Lung (tissue), 12 donors: ENCODE results near the gene TNFRSF14. TPM values are rescaled to one million over a fixed set of nuclear protein-coding genes. Genes with fewer than 3 reads are reported as not detected.

Experiments used
- ATAC-seq: fragments of 200-7000 bp; cut with Tn5 transposase; one replicate; pipeline ENCODE4 v1.9.1; 2020; ENCODE audit warnings: moderate number of reproducible peaks; ENCODE audit not compliant: insufficient read depth, low FRiP score
- DNase-seq, 3 donors: peaks; one replicate each; pipeline ENCODE4 v3.0.0-alpha.2; 2013 to 2017
- H3K27ac ChIP-seq, 2 donors: one replicate each; pipeline ENCODE4 v1.5.1; 2013; ENCODE audit warnings: mild to moderate bottlenecking in 2 of 2, moderate library complexity in 2 of 2, control low read depth in 1 of 2, inconsistent platforms in 1 of 2, low read depth in 1 of 2, low read length in 1 of 2
- H3K27me3 ChIP-seq, 3 donors: one replicate each; pipeline ENCODE4 v1.5.1; 2013; ENCODE audit warnings: low read length in 2 of 3; ENCODE audit not compliant: control insufficient read depth in 3 of 3, insufficient read depth in 3 of 3
- H3K36me3 ChIP-seq, 4 donors: one replicate each; pipeline ENCODE4 v1.5.1; 2013; ENCODE audit warnings: low read length in 4 of 4, mild to moderate bottlenecking in 1 of 4, moderate library complexity in 1 of 4; ENCODE audit not compliant: control insufficient read depth in 4 of 4, insufficient read depth in 4 of 4
- H3K4me1 ChIP-seq, 5 donors: one replicate each; pipeline ENCODE4 v1.5.1; 2013; ENCODE audit warnings: low read length in 5 of 5, mild to moderate bottlenecking in 2 of 5, moderate library complexity in 1 of 5; ENCODE audit not compliant: control insufficient read depth in 5 of 5, insufficient read depth in 5 of 5
- H3K4me3 ChIP-seq: one replicate; pipeline ENCODE4 v1.5.1; 2013; ENCODE audit warnings: mild to moderate bottlenecking, control low read depth, moderate library complexity
- H3K9ac ChIP-seq, 2 donors: one replicate each; pipeline ENCODE4 v1.5.1; 2013; ENCODE audit warnings: low read length in 2 of 2, control low read depth in 1 of 2; ENCODE audit not compliant: insufficient read depth in 1 of 2
- H3K9me3 ChIP-seq, 4 donors: one replicate each; pipeline ENCODE4 v1.5.1; 2013; ENCODE audit warnings: low read length in 3 of 4, mild to moderate bottlenecking in 1 of 4, moderate library complexity in 1 of 4; ENCODE audit not compliant: control insufficient read depth in 4 of 4, insufficient read depth in 3 of 4
- WGBS, 2 donors: extraction: QIAGEN DNeasy Blood & Tissue Kit; methylation state at CpG; one replicate each; pipeline ENCODE4 v1.1.7; 2013; 5-methylcytosine and 5-hydroxymethylcytosine counted together
- polyA plus RNA-seq, 2 donors: library from polyadenylated mRNA; stranded (reverse); fragments of 200-250 nt; gene quantifications; one replicate each; pipeline ENCODE4 v1.2.1, GENCODE V29; 2013
- total RNA-seq, 2 donors: library from RNA; depleted of rRNA in 1 of 2; stranded (reverse); fragments of >200 nt in 1 of 2; gene quantifications; one replicate each; pipeline ENCODE4 v1.2.1, GENCODE V29; 2014 to 2021
- TF ChIP-seq, protein P1 (sequence below): IDR thresholded peaks from 2 replicates; pipeline ENCODE4 v1.5.1; 2012; ENCODE audit warnings: mild to moderate bottlenecking; ENCODE audit errors: control extremely low read depth, extremely low read depth
- donor health status: control.
- donor health status: control.
- donor health status: Bipolar disorder and iron deficiency.
- donor health status: healthy.
- donor health status: DM: yes; HTN: yes; CAD: no.

Gene TNFRSF14
- total and polyA plus RNA-seq, 4 donors: 67.4 to 200 (median 159) TPM

DNA sequence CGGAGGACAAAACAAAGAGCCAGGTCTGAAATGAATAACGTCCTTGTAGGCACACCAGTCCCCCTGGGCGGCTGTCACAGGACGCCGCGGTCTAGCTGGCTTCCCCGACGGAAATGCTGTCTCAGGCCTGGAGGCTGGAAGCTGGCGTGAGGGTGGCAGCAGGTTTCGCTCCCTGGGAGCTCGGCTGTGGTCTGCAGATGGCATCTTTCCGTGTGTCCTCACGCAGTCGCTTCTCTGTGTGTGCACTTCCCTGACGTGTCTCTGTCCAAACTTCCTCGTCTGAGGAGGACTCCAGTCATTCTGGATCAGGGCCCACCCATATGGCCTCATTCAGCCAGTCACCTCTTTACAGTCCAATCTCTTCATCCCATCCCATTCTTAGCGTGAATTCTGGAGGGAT, 14.2 kb downstream of the TNFRSF14 start:
- Histone ChIP-seq H3K36me3 (no peaks in the 10 kb centered on the region), H3K4me1 (no peaks in the 10 kb centered on the region), H3K27me3 (no peaks in the 10 kb centered on the region), H3K4me3 (no peak overlapping the region), H3K9me3 (peaks cover 0 to 4% (median under 1%) of the 10 kb centered on the region in 4 donors), H3K27ac (no peak overlapping the region), H3K9ac (no peak overlapping the region)
- TF ChIP-seq, protein P1, sequence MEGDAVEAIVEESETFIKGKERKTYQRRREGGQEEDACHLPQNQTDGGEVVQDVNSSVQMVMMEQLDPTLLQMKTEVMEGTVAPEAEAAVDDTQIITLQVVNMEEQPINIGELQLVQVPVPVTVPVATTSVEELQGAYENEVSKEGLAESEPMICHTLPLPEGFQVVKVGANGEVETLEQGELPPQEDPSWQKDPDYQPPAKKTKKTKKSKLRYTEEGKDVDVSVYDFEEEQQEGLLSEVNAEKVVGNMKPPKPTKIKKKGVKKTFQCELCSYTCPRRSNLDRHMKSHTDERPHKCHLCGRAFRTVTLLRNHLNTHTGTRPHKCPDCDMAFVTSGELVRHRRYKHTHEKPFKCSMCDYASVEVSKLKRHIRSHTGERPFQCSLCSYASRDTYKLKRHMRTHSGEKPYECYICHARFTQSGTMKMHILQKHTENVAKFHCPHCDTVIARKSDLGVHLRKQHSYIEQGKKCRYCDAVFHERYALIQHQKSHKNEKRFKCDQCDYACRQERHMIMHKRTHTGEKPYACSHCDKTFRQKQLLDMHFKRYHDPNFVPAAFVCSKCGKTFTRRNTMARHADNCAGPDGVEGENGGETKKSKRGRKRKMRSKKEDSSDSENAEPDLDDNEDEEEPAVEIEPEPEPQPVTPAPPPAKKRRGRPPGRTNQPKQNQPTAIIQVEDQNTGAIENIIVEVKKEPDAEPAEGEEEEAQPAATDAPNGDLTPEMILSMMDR: no peak
- ATAC-seq (no peak), DNase-seq (no peak)
- WGBS, 2 donors: 79 to 81% methylated on average over 17 of the region's 17 CpGs

DNA sequence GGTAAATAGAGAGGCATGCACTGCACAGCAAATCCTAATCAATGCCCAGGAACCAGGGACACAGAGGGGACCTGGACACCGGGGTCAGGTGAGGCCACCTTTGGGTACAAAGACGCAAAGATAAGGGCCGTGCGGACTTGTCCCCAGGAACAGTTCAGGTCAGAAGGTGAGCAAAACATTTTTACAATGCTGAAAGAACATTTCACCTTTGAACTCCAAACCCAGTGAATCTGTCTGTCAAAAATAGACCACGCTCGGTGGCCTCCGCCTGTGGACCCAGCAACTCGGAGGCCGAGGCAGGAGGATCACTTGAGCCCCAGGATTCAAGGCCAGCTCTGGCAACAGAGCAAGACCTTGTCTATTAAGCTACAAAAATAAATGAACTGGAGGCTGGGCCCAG, 15.2 kb downstream of the TNFRSF14 start:
- H3K4me3 ChIP-seq: no peak overlapping the region
- no peak for ATAC-seq
- TF ChIP-seq, protein P1: no peak
- H3K36me3 ChIP-seq: no peaks in the 10 kb centered on the region
- 95% methylated on average over 9 of the region's 9 CpGs for WGBS, 2 donors
- no peak overlapping the region for H3K9ac ChIP-seq
- peaks cover 0 to 4% (median under 1%) of the 10 kb centered on the region in 4 donors for H3K9me3 ChIP-seq
- no peaks in the 10 kb centered on the region for H3K27me3 ChIP-seq
- no peak overlapping the region for H3K27ac ChIP-seq
- no peak for DNase-seq
- H3K4me1 ChIP-seq: peaks cover 0 to 5% (median 0%) of the 10 kb centered on the region in 5 donors

DNA sequence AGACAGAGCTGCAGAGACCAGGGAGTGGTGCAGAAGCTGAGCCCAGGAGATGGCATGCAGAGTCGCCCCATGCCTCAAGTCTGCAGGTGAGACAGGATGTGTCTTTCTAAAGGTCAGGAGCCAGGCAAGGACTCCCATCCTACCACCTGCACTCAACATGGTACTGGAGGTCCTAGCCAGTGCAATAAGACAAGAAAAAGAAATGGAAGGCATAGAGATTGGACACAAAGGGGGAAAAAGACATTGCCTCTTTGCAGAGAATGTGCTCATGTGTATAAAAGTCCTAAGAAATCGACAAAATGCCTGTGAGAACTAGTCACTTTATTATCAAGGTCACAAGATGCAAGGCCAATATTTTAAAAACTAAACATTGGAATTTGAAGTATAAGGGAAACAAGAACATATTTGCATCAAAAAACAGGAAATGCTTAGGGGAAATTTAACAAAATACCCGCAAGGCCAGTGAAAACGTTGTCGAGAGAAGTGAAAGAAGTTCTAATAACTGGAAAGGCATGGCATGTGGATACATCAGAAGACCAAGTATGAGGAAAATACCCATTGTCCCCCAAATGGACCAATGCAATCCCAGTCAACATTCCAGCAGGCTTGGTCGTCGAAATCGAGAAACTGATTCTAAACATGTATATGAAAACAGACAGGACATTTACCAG, 17.2 kb downstream of the TNFRSF14 start:
- ATAC-seq: no peak
- no peaks in the 10 kb centered on the region for H3K27me3 ChIP-seq
- H3K9me3 ChIP-seq: peaks cover 0 to 4% (median under 1%) of the 10 kb centered on the region in 4 donors
- peaks cover 0 to 13% (median 4%) of the 10 kb centered on the region in 5 donors for H3K4me1 ChIP-seq
- H3K4me3 ChIP-seq: no peak overlapping the region
- 83 to 88% methylated on average over 8 of the region's 8 CpGs for WGBS, 2 donors
- H3K36me3 ChIP-seq: no peaks in the 10 kb centered on the region
- no peak overlapping the region for H3K9ac ChIP-seq
- TF ChIP-seq, protein P1: no peak
- no peak overlapping the region for H3K27ac ChIP-seq
- DNase-seq: no peak
